IMR-90 (cell line): ENCODE data around the gene ATP13A1. TPM values are rescaled to one million over a fixed set of nuclear protein-coding genes. Genes with fewer than 3 reads are reported as not detected.

Experiments
- ATAC-seq: fragments of 200-7000 bp; cut with Tn5 transposase; 2 replicates; pipeline ENCODE4 v1.9.1; 2020; ENCODE audit warnings: low read depth, mild to moderate bottlenecking, moderate library complexity
- BruUV-seq: library from RNA; stranded (reverse); fragments of 400-500 nt; replicated peaks from 2 replicates; lab custom pipeline; 2021; lab: Mats Ljungman, UMichigan
- CTCF ChIA-PET: fragments of 300-600 bp; formaldehyde crosslinking; extraction: SDS; loops from one replicate; lab custom pipeline; 2021; ENCODE audit warnings: antibody characterized with exemption; lab: Yijun Ruan, JAX
- POLR2A ChIA-PET: fragments of 300-600 bp; sonication (Branson Sonifier 250); formaldehyde crosslinking; loops from one replicate; lab custom pipeline; 2022; ENCODE audit warnings: antibody characterized with exemption; ENCODE audit not compliant: unreplicated experiment; lab: Charles Lee
- DNase-seq: peaks from one replicate; pipeline ENCODE4 v3.0.0; 2013
- H2AFZ ChIP-seq: replicated peaks from 2 replicates; pipeline ENCODE3; 2013; ENCODE audit warnings: low read length, mild to moderate bottlenecking; ENCODE audit not compliant: poor library complexity
- H2AK5ac ChIP-seq: 2 replicates; pipeline ENCODE4 v1.6.1; 2013; ENCODE audit warnings: low read depth, low read length, inconsistent platforms
- H2AK9ac ChIP-seq: replicated peaks from 2 replicates; pipeline ENCODE3; 2013; ENCODE audit warnings: mild to moderate bottlenecking, low read depth, low read length, moderate library complexity; ENCODE audit not compliant: poor library complexity
- H2BK120ac ChIP-seq: 2 replicates; pipeline ENCODE4 v1.6.1; 2013; ENCODE audit warnings: low read depth, low read length, inconsistent platforms
- H2BK15ac ChIP-seq: 3 replicates; pipeline ENCODE4 v1.6.1; 2013; ENCODE audit warnings: low read depth, low read length, inconsistent platforms
- H2BK20ac ChIP-seq: 2 replicates; pipeline ENCODE4 v1.6.1; 2013; ENCODE audit warnings: low read depth, mild to moderate bottlenecking, inconsistent platforms, low read length, moderate library complexity
- H2BK5ac ChIP-seq: 2 replicates; pipeline ENCODE4 v1.6.1; 2013; ENCODE audit warnings: mild to moderate bottlenecking, low read depth, low read length, inconsistent platforms; ENCODE audit not compliant: poor library complexity, severe bottlenecking
- H3K14ac ChIP-seq: replicated peaks from 2 replicates; pipeline ENCODE4 v1.6.1; 2013; ENCODE audit warnings: low read depth, low read length, inconsistent platforms
- H3K18ac ChIP-seq: 2 replicates; pipeline ENCODE4 v1.6.1; 2013; ENCODE audit warnings: low read depth, low read length, control low read depth
- H3K23ac ChIP-seq: 2 replicates; pipeline ENCODE4 v1.6.1; 2013; ENCODE audit warnings: low read depth, low read length, inconsistent platforms
- H3K27ac ChIP-seq: 2 replicates; pipeline ENCODE4 v1.5.1; 2013; ENCODE audit warnings: mild to moderate bottlenecking, control low read depth, low read length; ENCODE audit not compliant: insufficient read depth
- H3K27me3 ChIP-seq: 2 replicates; pipeline ENCODE4 v1.6.1; 2013; ENCODE audit warnings: low read length; ENCODE audit not compliant: control insufficient read depth, insufficient read depth
- H3K36me3 ChIP-seq: 2 replicates; pipeline ENCODE4 v1.6.1; 2013; ENCODE audit warnings: low read length, mixed read lengths; ENCODE audit not compliant: control insufficient read depth, insufficient read depth
- H3K4ac ChIP-seq: 2 replicates; pipeline ENCODE4 v1.6.1; 2013; ENCODE audit warnings: low read depth, low read length, inconsistent platforms
- H3K4me1 ChIP-seq: 2 replicates; pipeline ENCODE4 v1.6.1; 2013; ENCODE audit warnings: low read length, mixed read lengths; ENCODE audit not compliant: control insufficient read depth, insufficient read depth
- H3K4me2 ChIP-seq: 2 replicates; pipeline ENCODE4 v1.6.1; 2013; ENCODE audit warnings: low read depth, mild to moderate bottlenecking, control low read depth, low read length, moderate library complexity
- H3K4me3 ChIP-seq: 2 replicates; pipeline ENCODE4 v1.5.1; 2013; ENCODE audit warnings: low read depth, mild to moderate bottlenecking, control low read depth, low read length, moderate library complexity; ENCODE audit not compliant: insufficient read depth
- H3K56ac ChIP-seq: 2 replicates; pipeline ENCODE4 v1.6.1; 2013; ENCODE audit warnings: low read length, inconsistent platforms; ENCODE audit not compliant: insufficient read depth; ENCODE audit errors: extremely low read depth
- H3K79me1 ChIP-seq, 2 experiments: 2 replicates each; pipeline ENCODE4 v1.6.1; 2013; ENCODE audit warnings: low read length in 2 of 2, inconsistent platforms in 1 of 2, low read depth in 1 of 2
- H3K9ac ChIP-seq: 2 replicates; pipeline ENCODE4 v1.6.1; 2013; ENCODE audit warnings: low read depth, low read length, control low read depth
- H3K9me1 ChIP-seq: 2 replicates; pipeline ENCODE4 v1.6.1; 2013; ENCODE audit warnings: low read length, inconsistent platforms; ENCODE audit not compliant: insufficient read depth
- H3K9me3 ChIP-seq: 2 replicates; pipeline ENCODE4 v1.6.1; 2013; ENCODE audit warnings: low read length; ENCODE audit not compliant: control insufficient read depth, insufficient read depth
- H4K20me1 ChIP-seq: 2 replicates; pipeline ENCODE4 v1.6.1; 2013; ENCODE audit warnings: low read length, inconsistent platforms; ENCODE audit not compliant: insufficient read depth
- H4K5ac ChIP-seq: 2 replicates; pipeline ENCODE4 v1.6.1; 2013; ENCODE audit warnings: mild to moderate bottlenecking, low read depth, low read length, control low read depth
- H4K8ac ChIP-seq, 2 experiments: 2 replicates each; pipeline ENCODE4 v1.6.1; 2013; ENCODE audit warnings: low read depth in 2 of 2, low read length in 2 of 2, control low read depth in 1 of 2, inconsistent platforms in 1 of 2
- H4K91ac ChIP-seq: 2 replicates; pipeline ENCODE4 v1.6.1; 2013; ENCODE audit warnings: low read depth, low read length, inconsistent platforms; ENCODE audit not compliant: insufficient read depth
- BHLHE40 ChIP-seq: fragments of 150-350 bp; IDR thresholded peaks from 2 replicates; pipeline ENCODE4 v1.6.1; 2016; ENCODE audit warnings: mild to moderate bottlenecking, low read depth, low read length
- CHD1 ChIP-seq: IDR thresholded peaks from 2 replicates; pipeline ENCODE4 v1.6.1; 2012; ENCODE audit warnings: low read depth, low read length, improper control_type of control experiment
- CTCF ChIP-seq: conservative IDR thresholded peaks from 2 replicates; pipeline ENCODE4 v1.5.1; 2012; ENCODE audit warnings: mild to moderate bottlenecking, low read depth, low read length, improper control_type of control experiment
- FOS ChIP-seq: fragments of 150-350 bp; IDR thresholded peaks from 2 replicates; pipeline ENCODE4 v1.6.1; 2016; ENCODE audit warnings: low read depth, low read length
- MAFK ChIP-seq: IDR thresholded peaks from 2 replicates; pipeline ENCODE4 v1.6.1; 2012; ENCODE audit warnings: low read depth, low read length, improper control_type of control experiment
- MAZ ChIP-seq: IDR thresholded peaks from 2 replicates; pipeline ENCODE4 v1.6.1; 2012; ENCODE audit warnings: low read depth, mild to moderate bottlenecking, low read length, improper control_type of control experiment, moderate library complexity, borderline replicate concordance
- MXI1 ChIP-seq: IDR thresholded peaks from 2 replicates; pipeline ENCODE4 v1.6.1; 2012; ENCODE audit warnings: low read depth, mild to moderate bottlenecking, low read length, moderate library complexity, borderline replicate concordance
- NFE2L2 ChIP-seq: fragments of 150-350 bp; IDR thresholded peaks from 2 replicates; pipeline ENCODE4 v1.6.1; 2016; ENCODE audit warnings: low read depth, mild to moderate bottlenecking, low read length
- POLR2A ChIP-seq: IDR thresholded peaks from 2 replicates; pipeline ENCODE4 v1.6.1; 2012; ENCODE audit warnings: mild to moderate bottlenecking, low read depth, low read length
- RAD21 ChIP-seq: IDR thresholded peaks from 2 replicates; pipeline ENCODE4 v1.6.1; 2012; ENCODE audit warnings: low read length, improper control_type of control experiment
- RFX5 ChIP-seq: IDR thresholded peaks from 2 replicates; pipeline ENCODE4 v1.8.0; 2012; ENCODE audit warnings: low read depth, mild to moderate bottlenecking, low read length, moderate library complexity
- SMC3 ChIP-seq: fragments of 150-350 bp; IDR thresholded peaks from 2 replicates; pipeline ENCODE4 v1.6.1; 2016; ENCODE audit warnings: low read depth, mild to moderate bottlenecking, antibody characterized with exemption, low read length, moderate library complexity
- WGBS, 2 experiments: methylation state at CpG; one replicate each; pipeline versions ENCODE4 v1.1.5 to v1.1.7; 2013; ENCODE audit warnings: missing lambda C conversion rate in 2 of 2; ENCODE audit not compliant: insufficient read length in 1 of 2; ENCODE audit errors: extremely low coverage in 2 of 2; 5-methylcytosine and 5-hydroxymethylcytosine counted together
- dilution Hi-C: fragments of 300-500 bp; cut with HindIII; formaldehyde crosslinking; loops from one replicate; pipeline ENCODE4 v1.14.3; 2018; ENCODE audit warnings: low sequenced_read_pairs; ENCODE audit not compliant: unreplicated experiment
- in situ Hi-C: fragments of 300-500 bp; cut with MboI; formaldehyde crosslinking; loops from 3 replicates; pipeline ENCODE4 v1.14.3; 2019; ENCODE audit warnings: low sequenced_read_pairs, inconsistent platforms, mixed read lengths
- intact Hi-C: fragments of 100-400 bp; cut with micrococcal nuclease; formaldehyde crosslinking; loops from 2 replicates; pipeline ENCODE4 v1.10.0; 2022
- polyA plus RNA-seq, 3 experiments: library from polyadenylated mRNA; depleted of rRNA; stranded (reverse); fragments of >200 nt; gene quantifications; 2 replicates each; pipeline ENCODE4 v1.2.3, GENCODE V29; 2012; ENCODE audit warnings: low replicate concordance in 1 of 3
- total RNA-seq: library from RNA; depleted of rRNA; stranded (reverse); fragments of >200 nt; gene quantifications from 2 replicates; pipeline ENCODE4 v1.2.3, GENCODE V29; 2012
- TF ChIP-seq, protein P1 (sequence below): fragments of 150-350 bp; IDR thresholded peaks from 2 replicates; pipeline ENCODE4 v1.6.1; 2017; ENCODE audit warnings: mild to moderate bottlenecking, antibody characterized with exemption, low read length, low read depth
- TF ChIP-seq, protein P2 (sequence below): fragments of 150-350 bp; IDR thresholded peaks from 2 replicates; pipeline ENCODE4 v1.6.1; 2016; ENCODE audit warnings: low read depth, mild to moderate bottlenecking, low read length, moderate library complexity, borderline replicate concordance

Gene ATP13A1
- total and polyA plus RNA-seq, 2 of the 4 experiments (the other 2 are of a cell fraction): 13.3 to 43.8 TPM

DNA sequence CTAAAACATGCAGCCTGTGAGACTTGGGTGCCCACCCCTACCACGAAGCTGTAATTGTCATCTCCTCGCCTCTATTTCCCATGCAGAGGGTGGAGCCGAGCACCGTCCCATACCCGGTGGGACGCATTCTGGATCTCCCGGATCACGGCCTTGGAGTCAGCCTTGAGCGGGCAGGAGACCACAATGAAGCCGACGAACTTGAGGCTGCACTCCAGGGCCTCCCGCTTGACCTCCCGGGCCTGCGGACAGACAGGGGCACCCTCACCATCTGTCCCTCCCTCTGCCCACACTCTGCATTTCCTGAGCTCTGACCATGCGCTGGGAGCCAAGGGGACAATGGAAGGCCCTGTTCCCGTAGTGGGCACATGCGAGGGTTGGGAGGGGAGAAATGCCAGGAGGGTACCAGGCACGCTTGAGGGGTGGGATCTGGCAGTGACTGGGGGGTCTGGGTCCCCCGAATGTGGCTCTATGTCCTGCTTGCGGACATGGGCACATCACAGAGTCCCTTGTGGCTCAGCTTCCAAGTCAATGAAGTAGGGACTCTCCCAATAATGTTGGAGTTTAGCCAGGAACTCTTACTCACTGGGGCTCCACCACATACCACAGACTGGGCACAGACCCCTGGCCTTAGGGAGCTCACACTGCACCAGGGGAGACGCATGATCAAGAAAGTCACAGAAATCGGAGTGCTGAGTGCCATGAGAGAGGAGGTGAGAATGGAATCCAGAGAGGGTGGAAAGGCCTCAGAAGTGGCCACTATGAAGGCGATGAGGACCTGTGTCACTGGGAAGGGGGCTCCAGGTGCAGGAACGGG lies 10.8 kb downstream of the ATP13A1 start:
- Histone ChIP-seq H3K4ac (no peak overlapping the region), H4K91ac (no peak overlapping the region), H3K27me3 (no peaks in the 10 kb centered on the region), H3K4me3 (no peak overlapping the region), H3K9me3 (no peaks in the 10 kb centered on the region), H2BK120ac (no peak overlapping the region), H3K9me1 (no peaks in the 10 kb centered on the region; the same call in 1 of the 2 replicates), H3K36me3 (peaks cover 83% of the 10 kb centered on the region), H2AK5ac (no peak overlapping the region), H2BK15ac (no peak overlapping the region), H2BK20ac (no peak overlapping the region), H3K14ac (no peak overlapping the region), H4K20me1 (no peaks in the 10 kb centered on the region), H2AFZ (no peak overlapping the region), H4K8ac (no peak overlapping the region), H2BK5ac (no peak overlapping the region), H3K23ac (no peak overlapping the region), H2AK9ac (no peak overlapping the region), H4K5ac (no peak overlapping the region), H3K4me2 (no peak overlapping the region), H3K18ac (no peak overlapping the region), H3K79me1 (peaks cover 0 to 3% of the 10 kb centered on the region in 2 experiments; a peak in 1 of 4 replicates), H3K9ac (no peak overlapping the region), H3K4me1 (no peaks in the 10 kb centered on the region), H3K27ac (no peak overlapping the region), H3K56ac (no peak overlapping the region)
- no TSS peak for BruUV-seq
- CTCF ChIA-PET: no interaction called here
- 96% methylated on average over 18 of the region's 24 CpGs; no CpG with 5 or more reads in 1 of the 2 experiments for WGBS, 2 experiments
- intact Hi-C loops (no loop called here), in situ Hi-C loops (no loop called here), dilution Hi-C loops (no loop called here)
- TF ChIP-seq MAFK (no peak), RFX5 (no peak), FOS (no peak), POLR2A (no peak), CTCF (no peak), MXI1 (no peak), NFE2L2 (no peak), SMC3 (no peak), RAD21 (no peak), CHD1 (no peak), BHLHE40 (no peak), MAZ (no peak)
- TF ChIP-seq, protein P1, sequence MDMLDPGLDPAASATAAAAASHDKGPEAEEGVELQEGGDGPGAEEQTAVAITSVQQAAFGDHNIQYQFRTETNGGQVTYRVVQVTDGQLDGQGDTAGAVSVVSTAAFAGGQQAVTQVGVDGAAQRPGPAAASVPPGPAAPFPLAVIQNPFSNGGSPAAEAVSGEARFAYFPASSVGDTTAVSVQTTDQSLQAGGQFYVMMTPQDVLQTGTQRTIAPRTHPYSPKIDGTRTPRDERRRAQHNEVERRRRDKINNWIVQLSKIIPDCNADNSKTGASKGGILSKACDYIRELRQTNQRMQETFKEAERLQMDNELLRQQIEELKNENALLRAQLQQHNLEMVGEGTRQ: no peak
- TF ChIP-seq, protein P2, sequence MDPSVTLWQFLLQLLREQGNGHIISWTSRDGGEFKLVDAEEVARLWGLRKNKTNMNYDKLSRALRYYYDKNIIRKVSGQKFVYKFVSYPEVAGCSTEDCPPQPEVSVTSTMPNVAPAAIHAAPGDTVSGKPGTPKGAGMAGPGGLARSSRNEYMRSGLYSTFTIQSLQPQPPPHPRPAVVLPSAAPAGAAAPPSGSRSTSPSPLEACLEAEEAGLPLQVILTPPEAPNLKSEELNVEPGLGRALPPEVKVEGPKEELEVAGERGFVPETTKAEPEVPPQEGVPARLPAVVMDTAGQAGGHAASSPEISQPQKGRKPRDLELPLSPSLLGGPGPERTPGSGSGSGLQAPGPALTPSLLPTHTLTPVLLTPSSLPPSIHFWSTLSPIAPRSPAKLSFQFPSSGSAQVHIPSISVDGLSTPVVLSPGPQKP: no peak
- DNase-seq (peak; percentile 30), ATAC-seq (no peak)
- POLR2A ChIA-PET: no interaction called here
